NCI-H2081 treated with DMSO at 0.1 percent for 48 hours (cell line): Measurements from ENCODE around the gene NEAT1.

Source experiments
- DNase-seq: peaks from one replicate; lab custom pipeline; 2025; lab: John Stamatoyannopoulos, UW

Gene NEAT1

GRCh38 chr11:65482306-65482850 is 59.8 kb downstream of the NEAT1 start:
- DNase-seq, result no peak

- no peak for DNase-seq
Observed at GRCh38 chr11:65485920-65486219, 63.3 kb downstream of the NEAT1 start.

DNA sequence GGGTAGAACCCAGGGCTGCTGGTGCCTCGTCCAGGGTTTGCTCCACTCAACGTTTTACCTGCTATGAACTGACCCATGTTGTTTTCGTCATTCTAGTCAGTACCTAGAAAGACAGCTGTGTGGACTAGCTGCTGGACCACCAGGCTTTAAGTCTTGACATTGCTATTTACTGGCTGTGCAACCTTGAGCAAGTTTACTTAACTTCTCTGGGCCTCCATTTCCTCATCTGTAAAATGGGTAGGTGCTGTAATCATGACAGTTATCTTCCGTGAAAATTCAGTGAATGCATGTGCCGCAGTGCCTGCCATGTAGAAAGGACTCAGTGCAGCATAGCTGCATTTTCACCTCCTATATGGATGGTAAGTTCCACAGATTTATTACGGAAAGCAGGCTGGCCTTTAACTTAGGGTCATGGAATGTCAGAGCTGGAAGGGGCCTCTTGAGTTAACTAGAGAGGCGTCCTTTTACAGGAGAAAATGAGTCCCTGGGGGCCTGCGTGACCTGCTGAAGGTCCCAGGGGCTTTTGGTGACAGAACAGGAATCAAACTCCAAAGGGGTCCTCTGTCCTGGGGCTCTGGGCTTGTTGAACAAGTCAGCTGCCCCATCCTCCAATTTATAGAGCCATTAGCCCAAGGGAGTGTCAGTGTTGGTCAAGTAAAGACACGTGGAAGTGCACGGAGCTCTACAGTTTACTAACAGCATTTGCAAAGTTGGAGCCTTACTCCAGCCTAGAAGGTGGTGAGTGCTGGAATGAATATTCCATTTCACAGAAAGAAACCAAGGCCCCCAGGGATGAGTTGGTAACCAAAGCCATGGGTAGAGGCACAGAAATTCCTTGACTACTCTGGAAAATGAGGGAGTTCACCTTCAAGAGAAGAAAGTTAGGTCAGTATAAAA is 64.2 kb downstream of the NEAT1 start:
- no peak for DNase-seq

GRCh38 chr11:65487467-65488272 is 65.1 kb downstream of the NEAT1 start:
- DNase-seq, result peak; percentile 98

DNA sequence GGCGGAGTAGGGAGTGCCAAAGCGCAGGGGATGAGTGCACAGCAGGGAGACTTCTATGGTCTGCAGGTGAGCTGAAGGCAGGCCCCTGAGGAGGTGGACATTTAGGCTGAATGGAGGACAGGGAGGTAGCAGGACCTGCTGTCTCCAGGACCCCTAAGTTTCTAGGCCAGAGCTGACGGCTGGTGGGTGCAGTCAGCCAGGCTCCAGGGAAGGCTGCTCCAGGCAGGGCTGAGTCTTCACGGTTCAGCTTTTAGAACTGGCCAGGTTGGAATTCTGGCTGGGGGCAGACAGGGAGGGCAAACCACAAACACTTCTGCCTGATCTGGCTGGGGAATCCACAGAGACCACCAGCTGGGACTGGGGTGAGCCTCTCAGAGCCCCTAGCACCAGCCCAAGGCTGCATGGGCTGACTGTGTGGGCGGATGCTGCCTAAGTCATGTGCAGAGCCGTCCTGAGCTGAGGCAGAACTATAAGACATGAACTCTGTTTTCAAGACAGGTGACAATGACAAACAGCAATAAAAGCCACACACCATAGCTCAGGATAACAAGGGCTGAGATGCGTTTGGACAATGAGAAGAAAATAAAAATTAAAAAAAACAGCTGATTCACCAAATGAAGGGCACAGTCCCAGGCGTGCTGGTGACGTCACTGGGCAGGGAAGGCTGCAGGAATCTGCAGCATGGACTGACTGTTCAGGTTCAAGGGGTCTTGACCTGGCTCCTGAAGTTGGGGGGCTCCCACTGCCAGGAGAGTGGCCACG is 65.9 kb downstream of the NEAT1 start:
- no peak for DNase-seq

DNA sequence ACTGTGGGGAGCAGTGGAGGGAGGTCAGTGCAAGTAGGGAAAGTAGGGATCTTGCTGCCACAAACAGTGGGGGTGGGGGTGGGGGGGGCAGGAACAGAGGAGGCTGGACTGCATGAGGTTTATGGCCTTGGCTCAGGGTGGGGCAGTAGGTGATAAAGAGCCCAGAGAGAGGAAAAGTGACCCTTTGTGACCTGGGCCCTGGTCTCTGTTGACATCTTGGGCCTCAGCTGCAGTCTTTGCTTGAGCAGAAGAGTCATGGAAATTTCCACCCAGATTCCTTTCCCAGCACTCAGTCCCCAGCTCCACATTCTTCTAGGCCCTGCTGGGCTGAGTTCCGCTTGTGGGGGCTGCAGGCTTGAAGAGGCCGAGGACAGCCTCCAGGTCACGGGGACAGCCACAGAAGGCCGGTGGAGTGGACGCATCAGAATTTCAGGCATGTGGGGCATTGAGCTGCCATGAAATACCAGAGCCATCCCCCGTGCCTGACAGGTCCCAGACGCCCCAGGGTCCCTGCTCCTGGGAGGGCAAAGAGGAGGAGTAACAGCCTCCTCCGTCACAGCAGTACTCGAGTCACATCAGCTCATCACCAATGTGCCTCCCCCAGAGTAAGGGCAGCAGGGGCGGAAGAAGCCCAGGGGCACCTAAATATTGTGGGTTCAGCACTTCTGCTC is 66.6 kb downstream of the NEAT1 start:
- no peak for DNase-seq

GRCh38 chr11:65489706-65490320 is 67.2 kb downstream of the NEAT1 start:
- no peak for DNase-seq

DNA sequence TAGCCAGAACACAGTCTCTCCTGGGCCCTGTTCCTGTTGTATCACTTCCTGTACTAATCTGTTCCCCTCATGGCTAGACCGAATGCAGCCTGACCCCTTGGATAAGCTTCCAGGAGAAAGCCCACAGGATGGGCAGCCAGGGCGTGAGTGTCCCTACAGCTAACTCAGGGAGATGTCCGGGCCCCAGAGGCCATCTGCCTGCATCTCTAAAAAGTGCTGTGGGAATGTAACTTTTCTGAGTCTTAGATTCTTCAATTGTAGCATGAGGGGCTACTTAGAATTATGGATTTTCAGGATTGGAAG is 68.5 kb downstream of the NEAT1 start:
- DNase-seq, result no peak

DNA sequence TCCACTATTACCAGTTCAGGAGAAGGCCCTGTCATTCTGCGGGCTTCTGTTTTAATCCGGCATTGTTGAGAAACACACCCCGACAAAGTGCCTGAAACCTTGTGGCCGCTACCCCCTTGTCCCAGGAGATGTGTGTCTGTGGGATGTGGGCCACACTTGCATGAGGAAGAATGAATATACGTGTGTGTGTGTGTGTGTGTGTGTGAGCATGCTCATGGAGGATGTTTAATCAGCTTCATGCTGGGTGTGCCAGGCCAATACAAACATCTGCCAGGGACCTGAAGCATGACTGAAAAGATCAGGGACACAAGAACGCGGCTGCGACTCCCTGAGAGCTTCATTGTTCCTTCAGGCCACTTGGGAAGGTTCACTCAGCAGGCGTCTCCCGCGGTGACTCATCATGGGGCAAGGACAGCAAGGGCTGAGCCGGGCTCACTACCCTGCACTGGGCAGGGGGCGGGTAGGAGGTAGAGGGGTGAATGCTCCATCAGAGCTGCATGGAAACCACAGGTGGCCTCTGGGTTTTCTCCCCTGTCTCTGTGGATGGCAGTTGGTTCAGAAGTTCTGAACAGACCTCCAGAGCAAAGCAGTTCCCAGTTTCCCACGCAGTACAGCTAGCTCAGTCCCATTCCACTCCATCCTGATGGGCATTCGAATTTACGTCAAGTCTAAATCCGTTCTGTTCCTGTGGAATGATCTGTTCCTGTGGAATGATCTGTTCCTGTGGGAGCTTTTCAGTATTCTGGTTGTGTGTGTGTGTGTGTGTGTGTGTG is 69.2 kb downstream of the NEAT1 start:
- peak; percentile 81 for DNase-seq

DNA sequence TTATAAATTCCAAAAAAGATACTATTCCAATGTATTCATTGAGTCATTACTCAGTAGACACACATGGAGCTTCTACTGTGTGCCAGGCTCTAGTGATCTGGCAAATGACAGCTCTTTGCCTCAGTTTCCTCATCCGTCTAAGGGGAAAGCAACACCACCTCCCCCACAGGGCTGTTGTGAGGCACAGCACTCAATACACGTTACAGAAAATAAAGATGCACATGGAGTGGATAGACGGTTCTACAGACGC is 69.7 kb downstream of the NEAT1 start:
- no peak for DNase-seq

- no peak for DNase-seq
Observed at GRCh38 chr11:65492637-65493366, 70.2 kb downstream of the NEAT1 start.

GRCh38 chr11:65493367-65494176 is 71.0 kb downstream of the NEAT1 start:
- no peak for DNase-seq
